GM12864 (cell line): Measurements from ENCODE around the gene CAMSAP1.

Experiments used
- DNase-seq: peaks from one replicate; pipeline ENCODE4 v3.0.0-alpha.2; 2011; ENCODE audit warnings: low read depth
- H3K4me3 ChIP-seq: 2 replicates; pipeline ENCODE4 v1.5.1; 2011; ENCODE audit warnings: mild to moderate bottlenecking, low read depth, low read length, control low read depth
- CTCF ChIP-seq: IDR thresholded peaks from 2 replicates; pipeline ENCODE4 v1.5.1; 2011; ENCODE audit warnings: low read depth, mild to moderate bottlenecking, moderate library complexity, low read length, control low read depth, inconsistent platforms; ENCODE audit errors: missing control alignments

The CAMSAP1 gene

GRCh38 chr9:135910216-135910615 lies 2.9 kb upstream of the CAMSAP1 start:
- no peak for TF ChIP-seq CTCF
- H3K4me3 ChIP-seq: no peak overlapping the region
- DNase-seq: no peak

DNA sequence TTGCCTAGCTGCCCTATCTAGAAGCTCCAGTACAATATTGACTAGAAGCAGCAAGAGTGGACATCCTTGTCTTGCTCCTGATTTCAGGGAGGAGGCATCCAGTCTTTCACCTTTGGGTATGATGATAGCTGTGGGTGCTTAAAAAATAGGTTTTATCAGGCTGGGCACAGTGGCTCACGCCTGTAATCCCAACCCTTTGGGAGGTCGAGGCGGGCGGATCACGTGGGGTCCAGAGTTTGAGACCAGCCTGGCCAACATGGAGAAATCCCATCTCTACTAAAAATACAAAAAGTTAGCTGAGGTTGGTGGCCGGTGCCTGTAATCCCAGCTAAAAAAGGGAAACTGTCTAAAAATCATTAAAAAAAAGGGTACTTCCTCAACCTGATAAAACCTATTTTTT lies 2.0 kb upstream of the CAMSAP1 start:
- no peak for DNase-seq
- no peak overlapping the region for H3K4me3 ChIP-seq
- no peak for TF ChIP-seq CTCF

DNA sequence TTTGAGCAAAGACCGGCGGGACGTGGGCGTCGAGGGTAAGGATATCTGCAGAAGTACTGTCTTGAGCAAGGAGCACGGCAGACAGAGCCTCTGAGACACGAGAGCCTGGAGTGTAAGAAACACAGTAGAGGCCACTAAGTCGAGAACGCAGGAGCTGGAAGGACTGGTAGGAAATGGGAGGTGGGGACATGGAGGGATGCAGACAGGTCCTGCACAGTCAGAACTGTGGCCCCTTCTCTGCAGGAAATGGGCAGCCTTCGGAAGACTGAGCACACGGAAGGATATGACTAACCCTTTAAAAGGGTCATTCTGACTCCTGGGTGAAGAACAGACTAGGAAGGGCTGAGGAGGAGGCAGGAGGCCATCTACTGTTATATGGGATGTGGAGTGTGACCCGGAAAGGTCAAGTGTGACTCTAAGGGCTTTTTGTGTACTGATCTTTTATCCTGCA lies 1.4 kb upstream of the CAMSAP1 start:
- no peak for DNase-seq
- no peak for TF ChIP-seq CTCF
- peak overlapping the region; percentile 73 for H3K4me3 ChIP-seq

- DNase-seq: no peak
- H3K4me3 ChIP-seq: peak overlapping the region; percentile 73
- no peak for TF ChIP-seq CTCF
Measured at GRCh38 chr9:135908093-135908753, 877 bp upstream of the CAMSAP1 start.

- peak overlapping the region; percentile 74 for H3K4me3 ChIP-seq
- DNase-seq: no peak
- no peak for TF ChIP-seq CTCF
Measured at GRCh38 chr9:135907006-135907430, 328 bp downstream of the CAMSAP1 start.

DNA sequence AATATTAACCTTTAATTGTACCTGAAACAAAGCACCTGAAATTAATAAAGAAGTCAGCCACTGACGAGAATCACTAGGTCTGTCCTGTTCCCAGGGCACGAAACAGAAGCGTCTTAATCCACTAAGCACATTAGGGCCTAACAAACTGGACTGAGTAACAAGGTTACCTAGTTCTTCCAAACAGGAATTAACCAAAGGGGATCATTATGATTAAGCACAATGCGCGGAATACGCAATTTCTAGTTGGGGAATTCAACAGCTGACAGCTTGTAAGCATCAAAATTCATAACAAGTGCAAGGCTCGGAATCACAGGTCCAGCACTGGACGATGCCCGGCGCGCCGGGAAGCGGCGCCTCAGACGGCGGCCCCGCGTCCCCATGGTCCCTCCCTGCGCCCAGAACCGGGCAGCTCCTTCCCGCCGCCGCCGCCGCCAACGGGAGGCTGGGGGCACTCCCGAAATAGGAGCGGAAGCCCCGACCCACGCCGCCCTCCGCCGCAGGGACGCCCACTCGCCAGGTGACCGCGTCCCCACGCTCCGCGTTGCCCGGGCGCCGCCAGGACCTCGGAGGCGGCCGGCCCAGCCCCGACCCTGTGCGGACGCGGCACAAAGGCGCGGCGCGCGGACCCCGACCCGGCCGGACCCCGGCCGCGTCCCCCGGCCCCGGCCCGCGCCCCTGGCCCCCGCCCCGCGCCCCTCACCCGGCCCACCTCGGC lies 898 bp downstream of the CAMSAP1 start:
- H3K4me3 ChIP-seq: peak overlapping the region; percentile 74
- DNase-seq: no peak
- no peak for TF ChIP-seq CTCF
